ENCODE data around the gene BSX. TPM values are rescaled to one million over a fixed set of nuclear protein-coding genes. Genes with fewer than 3 reads are reported as not detected.

Gene BSX
- not detected for polyA plus RNA-seq (2013, experiment 1 of 2; ENCODE audit: insufficient read length)
- not detected for polyA plus RNA-seq (2013, experiment 2 of 2; ENCODE audit: insufficient read length)

DNA sequence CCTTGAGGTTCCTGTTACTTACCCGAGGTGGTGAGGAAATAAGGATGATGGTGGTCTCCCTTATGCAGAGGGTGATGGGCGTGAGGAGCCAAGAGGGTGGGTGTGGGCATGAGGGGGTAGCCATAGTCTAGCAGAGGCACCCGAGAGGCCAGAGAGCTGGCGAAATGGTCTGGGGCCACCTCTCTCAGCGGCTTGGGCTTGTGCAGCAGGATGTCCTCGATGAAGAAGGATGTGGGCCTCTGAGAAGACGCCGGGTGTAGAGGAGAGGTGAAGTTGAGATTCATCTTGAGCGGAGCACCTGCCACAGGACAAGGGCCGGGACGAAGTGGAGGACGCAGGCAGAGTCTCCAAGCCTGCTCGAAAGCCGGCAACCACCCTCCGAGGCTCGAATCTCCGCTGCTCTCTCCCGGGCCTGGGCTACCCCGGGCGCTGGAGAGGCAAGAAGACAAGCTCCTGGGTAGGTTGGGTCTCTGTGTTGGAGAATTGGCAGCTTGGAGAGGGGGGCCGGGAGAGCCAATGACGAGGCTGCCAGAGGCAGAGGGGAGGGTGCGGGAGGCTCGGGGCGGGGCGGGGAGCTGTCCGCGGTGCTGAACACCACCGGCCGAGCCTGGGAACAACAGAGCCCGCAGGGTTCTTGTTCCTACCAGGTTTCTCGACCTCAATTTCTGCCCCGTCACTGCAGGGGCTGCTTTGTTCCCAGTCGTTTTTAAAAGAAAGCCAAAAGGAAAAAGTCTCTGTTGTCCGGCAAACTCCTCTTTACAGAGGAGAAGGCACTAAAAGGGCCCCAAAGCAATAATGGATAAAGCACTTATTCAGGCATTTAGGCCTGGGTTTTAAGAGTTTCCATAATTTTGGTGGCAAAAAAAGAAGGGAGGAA is at the start of gene BSX:
BSX (minus strand) TSS at position 447 of the 877 bp plus-strand sequence; CDS start at position 284, 163 bp downstream.
- peak; percentile 59 for DNase-seq

DNA sequence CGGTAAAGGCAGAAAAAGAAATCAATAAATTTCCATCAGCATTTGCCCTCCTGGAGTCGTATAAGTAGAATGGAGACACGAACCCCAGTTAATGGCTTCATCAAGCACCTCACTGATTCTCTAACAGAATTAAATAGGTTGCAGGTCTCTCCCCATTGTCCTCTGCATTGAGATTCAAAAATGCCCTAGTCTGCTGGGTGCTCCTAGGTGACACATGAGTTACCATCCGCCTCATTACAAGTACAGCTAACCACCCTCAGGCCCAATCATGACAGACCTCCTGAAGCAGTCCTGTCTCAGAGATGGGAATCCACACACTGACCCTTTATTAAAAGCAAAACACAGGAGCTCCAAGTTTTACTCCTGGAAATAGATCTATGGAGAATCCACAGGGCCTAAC is 48.9 kb upstream of the BSX start:
- DNase-seq: no peak

DNA sequence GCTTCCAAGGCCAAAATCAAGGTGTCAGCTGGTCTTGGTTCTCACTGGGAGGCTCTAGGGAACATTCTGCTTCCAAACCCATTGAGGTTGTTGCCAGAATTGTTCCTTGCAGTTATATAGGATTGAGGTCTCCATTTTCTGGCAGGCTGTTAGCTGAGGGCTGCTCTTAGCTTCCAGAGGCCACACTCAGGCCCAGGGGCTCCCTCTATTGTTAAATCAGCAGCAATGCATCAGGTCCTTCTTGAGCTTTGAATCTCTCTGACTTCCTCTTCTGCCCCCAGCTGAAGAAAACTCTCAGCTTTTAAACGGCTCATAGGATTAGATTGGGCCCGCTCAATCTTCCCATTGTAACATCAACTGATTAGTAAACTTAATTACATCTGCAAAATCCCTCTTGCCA is 39.3 kb upstream of the BSX start:
- peak; percentile 60 for DNase-seq

DNA sequence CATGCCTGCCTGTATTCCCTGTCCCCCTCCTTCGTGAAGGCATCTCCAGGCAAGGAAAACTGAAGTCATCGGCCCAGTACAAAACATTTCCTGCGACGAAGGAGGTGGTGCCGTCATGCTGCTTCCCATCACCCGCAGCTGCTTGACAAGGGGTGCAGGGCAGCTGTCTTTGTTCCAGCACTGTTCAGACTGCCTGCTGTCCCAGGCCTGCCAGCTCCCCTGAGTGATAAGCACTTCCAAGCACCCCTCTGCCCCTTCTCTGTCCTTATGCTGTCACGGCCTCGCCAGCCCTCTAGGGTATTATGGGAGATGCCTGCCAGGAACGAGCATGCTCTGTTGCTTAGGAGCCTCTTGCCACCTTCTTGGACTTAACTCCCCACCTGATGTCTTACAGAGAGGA is 37.1 kb upstream of the BSX start:
- DNase-seq: no peak

DNA sequence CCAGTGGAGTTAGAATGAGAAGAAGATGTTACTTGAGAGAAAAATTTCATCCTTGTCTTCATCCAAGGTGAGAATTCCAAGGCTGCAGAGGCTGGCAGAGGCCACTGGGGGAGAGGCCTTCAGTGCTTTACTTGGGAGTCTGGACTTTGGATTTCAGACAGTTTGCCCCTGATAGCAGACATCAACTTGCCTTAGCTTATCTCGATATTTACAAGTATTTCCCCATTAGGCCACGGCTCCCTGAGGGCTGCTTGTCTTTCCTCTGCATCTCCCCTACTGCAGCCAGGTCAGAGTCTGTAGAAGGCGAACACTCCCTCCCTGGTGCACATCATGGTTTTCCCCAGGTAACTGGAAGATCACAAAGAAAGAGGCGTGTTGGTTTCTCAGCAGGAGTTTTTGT is 29.9 kb upstream of the BSX start:
- no peak for DNase-seq

DNA sequence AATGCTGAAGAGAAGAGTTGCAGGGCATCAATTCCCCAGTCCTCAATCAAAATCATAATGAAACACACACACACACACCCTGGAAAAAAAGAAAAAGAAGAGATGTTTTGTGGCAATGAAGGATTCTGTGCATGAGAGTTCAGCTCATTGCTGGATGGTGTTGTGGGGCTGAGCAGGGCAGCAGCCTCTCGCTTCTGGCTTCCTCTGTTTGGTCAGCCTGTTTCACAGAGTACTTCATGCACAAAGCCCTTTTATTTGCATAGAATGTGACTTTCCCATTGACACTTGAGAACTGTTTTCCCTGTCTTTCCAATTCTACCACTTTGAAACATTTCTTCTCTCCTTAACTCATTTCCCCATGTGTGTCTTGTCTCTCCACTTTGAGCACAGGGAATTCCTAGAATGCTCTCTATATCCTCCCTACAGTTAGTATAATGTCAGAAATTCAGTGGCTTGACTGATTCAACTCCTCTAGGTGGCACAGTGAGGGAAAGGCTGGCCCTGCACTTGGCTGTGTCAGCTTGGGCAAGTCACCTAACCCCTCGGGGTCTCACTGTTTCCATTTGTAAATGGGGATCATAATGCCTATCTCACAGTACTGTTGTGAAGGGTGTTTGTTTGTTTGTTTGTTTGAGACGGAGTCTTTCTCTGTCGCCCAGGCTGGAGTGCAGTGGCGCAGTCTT is 25.4 kb upstream of the BSX start:
- no peak for DNase-seq

DNA sequence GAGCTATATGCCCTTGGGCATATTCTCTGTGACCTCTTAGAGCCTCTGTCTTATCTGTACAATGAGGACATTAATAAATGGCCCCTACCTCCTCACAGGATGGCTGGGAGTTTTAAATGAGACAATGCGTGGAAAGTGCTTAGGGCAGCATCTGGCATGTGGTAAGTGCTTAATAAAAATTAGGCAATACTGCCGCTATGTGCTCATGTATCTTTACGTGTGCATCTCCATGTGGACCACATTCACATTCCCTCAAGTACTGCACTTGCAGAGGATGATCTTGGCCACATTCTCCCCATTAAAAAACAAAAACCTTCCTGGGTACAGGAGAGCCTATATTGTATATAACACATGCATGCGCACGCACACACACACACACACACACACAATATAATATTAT is 19.1 kb upstream of the BSX start:
- no peak for DNase-seq

DNA sequence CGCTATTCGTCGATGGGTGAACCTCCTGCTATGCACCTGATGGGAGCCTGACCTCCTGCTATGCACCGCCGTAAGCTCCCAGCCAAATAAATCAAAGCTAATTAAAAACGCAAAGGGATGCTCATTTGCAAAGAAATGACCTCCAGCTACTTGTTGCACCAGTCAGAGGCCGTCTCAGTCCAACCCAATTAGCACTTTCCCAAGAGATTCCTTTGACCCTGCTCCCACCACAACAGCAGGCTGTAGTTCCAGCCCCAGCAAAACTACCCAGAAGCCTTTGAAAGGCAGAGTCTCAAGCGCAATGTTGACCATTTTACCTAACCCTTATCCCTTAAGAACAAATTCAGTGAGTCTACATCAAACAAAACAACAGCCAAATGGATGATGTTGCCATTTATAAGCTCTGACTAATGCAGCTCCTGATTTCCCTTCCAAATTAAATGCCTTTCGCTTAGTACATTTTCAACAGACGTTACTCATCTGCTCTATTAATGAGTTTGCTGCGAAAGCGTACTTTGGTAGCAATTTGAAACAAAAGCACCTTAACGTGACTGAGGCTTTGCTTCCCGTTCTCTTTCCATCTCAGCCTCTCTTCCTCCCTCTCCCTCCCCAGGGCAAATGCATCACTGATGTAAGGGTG is 17.2 kb upstream of the BSX start:
- DNase-seq: no peak

DNA sequence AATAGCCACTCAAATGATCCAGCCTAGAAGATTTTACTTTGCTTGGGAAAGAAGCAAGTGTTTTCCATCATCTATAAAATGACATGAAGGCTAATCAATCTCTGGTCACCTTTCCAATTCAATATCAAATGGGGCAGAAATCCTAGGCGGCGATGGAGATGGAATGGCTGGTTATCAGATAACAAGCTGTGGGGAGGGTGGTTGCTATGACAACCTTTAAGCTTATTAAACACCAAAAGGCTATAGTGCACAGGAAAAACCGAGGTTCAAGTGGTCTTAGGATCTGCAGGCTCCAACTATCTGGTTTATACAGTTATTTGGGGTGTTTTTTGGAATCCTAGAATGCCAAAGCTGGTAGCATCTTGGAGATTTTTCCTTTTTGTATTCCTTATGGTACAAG is 13.9 kb upstream of the BSX start:
- DNase-seq: no peak

DNA sequence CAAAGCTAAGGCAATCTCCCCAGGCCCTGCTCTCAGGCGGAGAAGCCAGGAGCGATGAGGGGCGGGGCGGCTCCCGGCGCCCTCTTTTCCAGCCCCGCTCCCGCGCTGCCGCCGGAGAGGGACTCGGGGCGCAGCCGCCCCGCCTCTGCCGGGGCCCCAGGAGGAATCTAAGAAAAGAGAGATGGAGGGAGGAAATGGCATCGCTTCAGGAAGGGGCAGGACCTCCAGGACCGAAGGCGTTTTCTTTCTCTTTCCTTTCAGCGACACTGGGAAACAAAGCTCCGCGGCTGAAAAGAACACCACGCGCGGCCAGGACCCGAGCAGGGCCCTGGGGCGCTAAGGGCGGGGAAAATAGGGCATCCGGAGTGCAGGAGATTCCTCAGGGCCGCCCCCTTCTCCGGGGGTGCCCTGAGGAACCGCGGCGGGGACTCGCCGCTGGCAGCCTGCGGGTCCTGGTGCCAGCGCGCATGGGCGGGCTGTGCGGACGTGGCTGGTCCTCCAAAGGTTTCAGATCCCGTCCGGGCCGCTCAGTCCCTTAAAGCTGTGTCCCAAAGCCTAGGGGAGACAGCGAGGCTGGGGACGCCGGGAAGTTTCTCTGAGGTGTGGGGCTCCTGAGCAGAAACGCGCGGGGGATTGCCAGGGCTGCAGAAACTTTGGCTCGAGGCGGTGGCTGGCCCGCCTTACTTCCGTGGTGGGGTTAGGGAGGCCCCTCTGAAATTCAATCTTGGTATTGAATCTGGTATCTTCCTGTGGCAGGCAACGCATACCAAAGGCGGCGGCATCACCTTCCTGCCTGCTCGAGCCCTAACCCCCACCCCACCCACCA is 2.8 kb upstream of the BSX start:
- DNase-seq: peak; percentile 4

DNA sequence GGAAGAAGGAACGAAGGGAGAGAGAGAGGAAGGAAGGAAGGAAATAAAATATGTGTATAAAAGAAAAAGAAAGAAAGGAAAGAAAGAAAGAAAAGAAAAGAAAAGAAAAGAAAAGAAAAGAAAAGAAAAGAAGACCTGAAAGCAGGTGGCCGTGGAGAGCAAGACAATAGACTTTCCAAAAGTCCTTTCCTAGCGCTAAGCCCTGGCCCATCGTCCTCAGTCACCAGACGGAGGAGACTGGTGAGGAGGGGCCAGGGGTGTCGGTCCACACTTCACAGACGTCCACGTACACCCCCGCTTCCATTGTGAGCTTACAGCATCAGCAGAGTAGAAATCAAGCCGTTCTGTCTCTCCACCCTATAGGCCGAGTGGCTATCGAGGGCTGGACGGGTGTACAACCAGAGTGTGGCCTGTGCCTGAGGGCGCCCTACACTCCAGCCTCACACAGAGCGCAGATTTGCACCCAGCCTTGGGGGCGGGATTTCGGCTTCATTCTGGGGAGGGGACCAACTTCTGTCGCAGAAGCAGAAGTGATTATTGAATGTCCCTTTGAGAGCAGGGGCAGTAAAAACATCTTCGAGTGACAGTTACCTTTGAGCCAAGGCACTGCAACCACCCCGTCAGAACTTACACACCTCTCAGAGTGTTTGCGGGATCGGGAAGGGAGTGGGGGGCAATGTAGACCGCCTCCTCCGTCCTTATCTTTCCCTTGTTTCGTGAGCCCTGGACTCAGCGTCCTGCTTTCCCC is 2.0 kb upstream of the BSX start:
- DNase-seq: no peak

DNA sequence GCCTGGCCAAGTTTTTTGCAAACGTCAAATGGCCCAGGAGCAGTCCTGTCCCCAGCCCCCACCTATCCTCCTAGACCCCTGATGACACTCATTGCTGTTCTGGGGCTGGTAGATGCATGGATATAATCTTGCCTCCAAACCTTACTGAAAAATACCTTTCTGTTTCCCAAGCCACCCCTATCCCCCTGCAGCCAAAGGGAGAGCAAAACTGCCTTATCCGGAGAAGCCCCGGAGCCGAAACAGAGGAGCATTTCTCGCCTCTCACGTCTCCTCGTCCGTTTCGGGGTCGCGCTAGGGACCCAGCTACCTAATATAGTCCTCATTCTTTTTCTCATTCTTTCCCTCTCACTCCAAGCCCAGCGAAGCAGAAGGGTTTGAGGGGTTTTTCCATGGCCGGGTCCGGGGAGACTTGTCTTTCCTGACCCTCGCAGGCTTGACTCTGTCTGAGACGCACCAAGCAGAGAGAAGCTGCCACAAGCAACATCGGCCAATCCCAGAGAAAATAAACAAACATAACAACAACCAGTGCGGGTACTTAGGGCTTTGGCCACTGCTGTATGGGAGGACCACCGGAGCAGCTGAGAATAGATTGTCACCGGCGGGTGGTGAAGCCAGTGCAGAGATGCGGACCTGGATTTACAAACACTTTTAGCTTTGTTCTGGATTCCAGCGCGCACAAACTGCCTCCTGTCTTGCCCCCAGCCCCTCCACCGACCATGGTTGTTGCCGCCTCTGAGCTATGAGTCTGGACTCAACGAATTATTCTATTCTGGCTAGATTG is 1.6 kb downstream of the BSX start:
- DNase-seq: no peak

DNA sequence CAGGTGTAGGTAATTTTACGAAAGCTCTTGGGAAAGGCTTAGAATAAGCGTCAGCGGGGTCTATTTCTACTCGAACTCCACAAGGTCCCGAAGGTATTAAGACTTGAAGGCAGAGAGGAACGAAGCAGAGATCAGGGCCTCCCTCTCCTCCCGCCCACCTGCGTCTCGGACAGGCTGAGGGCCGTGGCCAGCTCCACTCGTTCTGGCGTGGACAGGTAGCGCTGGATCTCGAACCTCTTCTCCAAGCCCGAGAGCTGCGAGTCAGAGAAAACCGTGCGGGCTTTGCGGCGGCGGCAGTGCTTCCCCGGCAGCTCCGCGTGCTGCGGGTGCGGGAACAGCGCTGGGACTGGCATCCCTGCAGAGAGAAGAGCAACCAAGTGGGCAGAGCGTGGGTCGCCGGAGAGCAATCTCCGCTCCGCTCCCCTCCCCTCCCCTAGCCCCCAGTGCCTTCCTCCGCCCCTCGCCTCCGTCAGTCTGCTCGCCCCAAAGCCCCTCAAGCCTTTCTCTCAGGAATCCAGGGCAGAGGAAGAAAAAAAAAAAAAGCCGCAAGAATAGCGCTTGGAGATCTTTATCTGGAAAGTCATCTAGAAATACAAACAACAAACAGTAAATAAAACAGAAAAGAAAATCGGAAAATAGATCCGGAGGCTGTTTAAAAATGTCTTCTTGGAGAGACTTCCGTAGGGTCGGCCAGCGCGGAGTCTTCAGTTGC is 2.4 kb downstream of the BSX start:
- DNase-seq: no peak

DNA sequence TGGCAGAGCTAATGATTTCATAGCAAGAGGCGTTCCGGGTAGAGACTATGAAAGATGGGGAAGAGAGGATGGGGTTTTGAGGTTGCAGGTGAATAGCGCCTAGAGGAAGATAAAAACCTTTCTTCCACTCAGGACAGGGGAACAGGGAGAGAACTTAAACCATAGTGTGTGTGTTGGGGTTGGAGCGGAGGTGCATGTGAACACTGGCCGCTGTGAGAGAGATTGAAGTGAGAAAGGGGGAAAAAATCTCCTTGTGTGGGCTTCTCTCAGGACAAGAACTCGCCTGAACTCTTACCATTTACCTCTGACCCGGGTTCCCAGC is 3.4 kb downstream of the BSX start:
- DNase-seq: no peak

DNA sequence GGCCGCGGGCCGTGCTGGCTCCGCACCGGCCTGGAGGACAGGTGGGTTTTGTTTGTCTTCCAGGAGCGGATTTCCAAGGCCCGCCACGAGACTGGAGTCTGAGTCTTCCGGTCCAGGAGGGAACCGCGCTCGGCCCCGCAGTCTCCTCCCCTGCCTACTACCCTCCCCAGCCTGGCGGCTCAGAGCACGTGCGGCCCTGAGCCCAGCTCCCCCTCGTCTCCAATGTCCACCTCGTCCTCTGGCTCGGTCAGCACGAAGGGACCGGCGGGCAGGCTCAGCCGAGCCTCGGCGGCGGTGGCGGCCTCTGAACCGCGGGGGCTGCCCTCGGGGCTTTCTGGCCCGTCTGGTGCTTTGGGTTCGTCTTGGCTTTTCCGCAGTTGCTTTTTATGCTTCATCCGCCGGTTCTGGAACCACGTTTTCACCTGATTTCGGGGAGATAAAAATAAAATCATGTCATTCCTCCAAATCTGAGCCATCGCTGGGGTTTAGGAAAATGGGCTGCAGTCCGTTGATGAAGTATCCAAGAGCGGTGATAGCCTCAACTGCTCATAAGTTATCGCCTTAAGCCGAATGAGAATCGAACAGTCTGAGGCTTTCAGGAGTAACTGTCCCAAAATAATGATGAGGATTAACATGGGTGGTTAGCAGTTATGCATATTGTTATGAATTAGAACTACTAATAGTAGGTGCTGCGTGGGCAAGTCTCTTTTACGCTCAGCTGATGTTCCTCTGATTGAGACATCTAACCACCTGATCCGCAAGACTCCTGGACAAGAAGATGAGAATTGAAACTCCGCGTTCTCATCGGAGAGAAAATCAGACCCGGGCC is 4.0 kb downstream of the BSX start:
- no peak for DNase-seq

DNA sequence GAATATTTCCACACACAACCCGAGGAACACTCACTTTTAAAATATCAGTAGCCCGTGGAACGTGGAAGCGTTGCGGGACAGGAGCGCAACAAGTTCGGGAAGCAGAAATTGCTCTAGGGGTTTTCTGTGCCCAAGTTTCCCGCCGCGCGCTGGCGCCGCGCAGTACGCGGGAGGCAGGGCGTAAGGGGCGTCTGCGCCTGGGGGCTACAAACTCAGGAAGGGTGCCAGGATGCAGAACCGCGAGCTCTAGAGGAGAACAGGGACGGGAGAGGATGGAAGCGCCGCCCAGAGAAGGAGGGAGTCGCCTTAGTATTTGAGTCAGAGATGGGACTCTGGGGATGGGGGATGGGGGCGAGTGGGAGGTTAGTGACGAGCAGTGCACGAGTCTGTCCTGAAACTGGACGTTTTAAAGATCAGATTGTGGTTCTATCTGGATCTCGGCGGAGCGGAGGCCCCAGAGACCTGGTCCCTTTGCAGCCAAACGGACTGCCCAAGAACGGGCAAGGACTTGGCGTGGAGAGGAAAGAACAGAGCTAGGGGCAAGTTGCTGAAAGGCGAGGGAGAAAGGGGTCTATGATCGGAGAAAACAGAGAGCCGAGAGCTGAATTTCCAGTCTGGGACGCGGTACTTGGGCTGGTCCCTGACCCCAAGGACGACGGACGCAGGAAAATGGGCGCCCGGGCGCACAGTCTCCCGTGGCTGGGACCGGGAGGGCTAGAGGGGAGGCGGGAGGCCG is 4.7 kb downstream of the BSX start:
- DNase-seq: no peak

DNA sequence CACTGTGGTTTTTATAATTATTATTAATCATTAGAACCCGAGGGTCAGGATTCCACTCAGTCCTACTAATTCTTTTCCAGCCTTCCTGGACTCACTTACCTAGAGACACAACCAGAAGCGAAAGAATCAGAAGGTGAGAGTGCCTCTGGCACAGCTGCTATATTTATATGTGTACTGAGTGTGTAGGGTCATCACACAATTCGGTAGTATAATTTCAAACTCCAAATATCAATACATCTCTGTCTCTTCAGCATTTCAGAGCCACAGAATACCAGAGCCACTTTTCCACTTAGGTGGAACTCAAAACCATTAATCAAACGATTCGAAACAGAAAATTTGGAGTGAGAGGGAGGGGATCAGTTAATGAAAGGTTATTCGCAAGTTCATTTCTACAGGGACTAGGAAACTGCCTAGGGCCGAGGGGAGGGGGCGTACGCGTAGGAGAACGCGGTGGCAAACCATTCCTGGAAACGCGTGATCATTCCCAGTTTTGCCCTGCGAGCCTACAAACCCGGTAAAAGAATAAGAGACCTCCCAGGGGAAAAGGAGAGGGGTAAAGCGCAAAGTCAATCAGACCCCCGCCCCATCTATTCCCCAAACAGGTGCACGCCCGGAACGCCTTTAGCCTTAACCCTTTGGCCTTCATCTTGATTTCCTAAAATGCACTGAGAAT is 5.4 kb downstream of the BSX start:
- DNase-seq: no peak

DNA sequence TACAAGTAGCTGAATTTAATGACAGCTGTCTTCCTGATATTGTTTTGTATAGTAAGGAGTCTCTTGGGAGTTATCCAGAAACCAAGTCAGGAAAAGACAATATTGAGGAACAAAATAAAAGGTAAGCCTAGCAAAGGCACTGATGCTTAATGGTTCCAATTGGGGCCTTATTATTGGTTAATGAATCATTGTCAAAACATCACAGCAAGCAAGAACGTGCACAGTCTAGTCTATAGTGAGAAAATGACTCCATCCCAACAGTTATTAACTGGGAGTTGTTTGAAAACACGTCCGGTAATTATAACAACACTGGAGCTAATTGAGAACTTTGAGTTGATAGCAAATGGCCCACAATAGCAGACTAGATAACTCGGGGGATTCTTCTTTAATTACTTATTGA is 17.7 kb downstream of the BSX start:
- no peak for DNase-seq
